ENCODE results near the gene VPS36. TPM values are rescaled to one million over a fixed set of nuclear protein-coding genes. Genes with fewer than 3 reads are reported as not detected.

The VPS36 gene
- total RNA-seq, 1 experiment from 2014 or later, result 34.8 TPM

GRCh38 chr13:52450793-52451116 is 321 bp upstream of the VPS36 start (continued):
- TF ChIP-seq REST (IDR thresholded peaks at IDR 0.05; ENCODE audit: low read depth) (no peak), JUND (IDR thresholded peaks at IDR 0.05) (no peak), SP1 (IDR thresholded peaks at IDR 0.05; ENCODE audit: low read depth) (no peak), ZBTB33 (IDR thresholded peaks at IDR 0.05; ENCODE audit: extremely low read depth, insufficient replicate concordance, low read length) (no peak), MAX (IDR thresholded peaks at IDR 0.05) (no peak), EGR1 (IDR thresholded peaks at IDR 0.05; ENCODE audit: low read depth) (no peak), ELF1 (IDR thresholded peaks at IDR 0.05; ENCODE audit: borderline replicate concordance, low read depth) (no peak)

All from HCT116 (cell line).